Cardiac fibroblast (primary cell): ENCODE results near the gene TJP1.
A peak's percentile ranks its signal among the peaks of the same experiment; 100 is the strongest.
"Not testable (repeated sequence)": the region's sequence is repeated elsewhere in the genome, so short reads cannot be mapped to it uniquely, and the experiment has no call there.

Source experiments
- DNase-seq, 2 donors: peaks; one replicate each; pipeline versions ENCODE4 v3.0.0 to v3.0.0-alpha.2; 2010; ENCODE audit warnings: low read depth in 2 of 2
- H3K4me3 ChIP-seq, 2 donors: replicated peaks in 1 of 2; 1 replicate in 1 of 2; 2 replicates in 1 of 2; pipeline ENCODE4 v1.5.1; 2011; ENCODE audit warnings: low read depth in 2 of 2, low read length in 2 of 2, mild to moderate bottlenecking in 2 of 2, moderate library complexity in 1 of 2
- CTCF ChIP-seq: IDR thresholded peaks from one replicate; pipeline ENCODE4 v1.5.1; 2011; ENCODE audit warnings: low read depth, mild to moderate bottlenecking, low read length, inconsistent platforms

Gene TJP1

GRCh38 chr15:29669823-29670222 lies 152.4 kb downstream of the TJP1 start:
- H3K4me3 ChIP-seq, result no peak overlapping the region
- no peak for TF ChIP-seq CTCF
- peak; percentile 18 to 57 for DNase-seq

GRCh38 chr15:29668120-29668602 lies 154.1 kb downstream of the TJP1 start:
- TF ChIP-seq CTCF, result peak; percentile 90
- peak; percentile 92 to 95 for DNase-seq
- H3K4me3 ChIP-seq, result no peak overlapping the region

GRCh38 chr15:29666241-29666640 lies 156.0 kb downstream of the TJP1 start:
- no peak overlapping the region for H3K4me3 ChIP-seq
- no peak for TF ChIP-seq CTCF
- no peak for DNase-seq

GRCh38 chr15:29665444-29666003 lies 156.7 kb downstream of the TJP1 start:
- no peak overlapping the region for H3K4me3 ChIP-seq
- DNase-seq, result peak; percentile 16 to 32
- TF ChIP-seq CTCF, result no peak

- no peak overlapping the region for H3K4me3 ChIP-seq
- TF ChIP-seq CTCF, result no peak
- DNase-seq, result no peak
These were observed 157.9 kb downstream of the TJP1 start for GRCh38 chr15:29664406-29664805.

GRCh38 chr15:29657476-29657817 lies 164.8 kb downstream of the TJP1 start:
- DNase-seq, H3K4me3 ChIP-seq: not testable (repeated sequence)

- no peak for TF ChIP-seq CTCF
- DNase-seq, result peak; percentile 9 to 20
- no peak overlapping the region for H3K4me3 ChIP-seq
These were observed 165.4 kb downstream of the TJP1 start for GRCh38 chr15:29656636-29657475.
